Cortex of kidney (tissue), 1 donor: ENCODE results near the gene EEIG2.
"Not testable (repeated sequence)": the region's sequence is repeated elsewhere in the genome, so short reads cannot be mapped to it uniquely, and the experiment has no call there.

ENCODE experiments used
- DNase-seq: peaks from one replicate; lab custom pipeline; 2025; lab: John Stamatoyannopoulos, UW

The EEIG2 gene

GRCh38 chr1:108547493-108547892 lies 12.4 kb upstream of the EEIG2 start:
- DNase-seq = not testable (repeated sequence)

- DNase-seq = no peak
Observed at GRCh38 chr1:108551137-108551862, 8.6 kb upstream of the EEIG2 start.

GRCh38 chr1:108553905-108554304 lies 6.0 kb upstream of the EEIG2 start:
- no peak for DNase-seq

GRCh38 chr1:108554682-108555427 lies 5.0 kb upstream of the EEIG2 start:
- no peak for DNase-seq

- DNase-seq = no peak
Observed at GRCh38 chr1:108556066-108556465, 3.8 kb upstream of the EEIG2 start.

GRCh38 chr1:108556499-108556898 lies 3.4 kb upstream of the EEIG2 start:
- DNase-seq = no peak

- no peak for DNase-seq
Observed at GRCh38 chr1:108557296-108557695, 2.6 kb upstream of the EEIG2 start.

- no peak for DNase-seq
Observed at GRCh38 chr1:108560189-108560873, 431 bp downstream of the EEIG2 start.

- no peak for DNase-seq
Observed at GRCh38 chr1:108560874-108561459, 1.1 kb downstream of the EEIG2 start.

- no peak for DNase-seq
Observed at GRCh38 chr1:108561689-108562326, 1.9 kb downstream of the EEIG2 start.

GRCh38 chr1:108563808-108564207 lies 3.9 kb downstream of the EEIG2 start:
- no peak for DNase-seq

GRCh38 chr1:108565081-108565480 lies 5.2 kb downstream of the EEIG2 start:
- DNase-seq = no peak

- DNase-seq = no peak
Observed at GRCh38 chr1:108565512-108565911, 5.6 kb downstream of the EEIG2 start.

- no peak for DNase-seq
Observed at GRCh38 chr1:108568589-108568988, 8.7 kb downstream of the EEIG2 start.

- DNase-seq = no peak
Observed at GRCh38 chr1:108569097-108569728, 9.3 kb downstream of the EEIG2 start.

- no peak for DNase-seq
Observed at GRCh38 chr1:108570128-108570527, 10.2 kb downstream of the EEIG2 start.

- DNase-seq = no peak
Observed at GRCh38 chr1:108570998-108571401, 11.1 kb downstream of the EEIG2 start.

- DNase-seq = no peak
Observed at GRCh38 chr1:108572182-108572581, 12.3 kb downstream of the EEIG2 start.

- DNase-seq = no peak
Observed at GRCh38 chr1:108573183-108573582, 13.3 kb downstream of the EEIG2 start.

GRCh38 chr1:108574008-108574407 lies 14.1 kb downstream of the EEIG2 start:
- DNase-seq = no peak

- DNase-seq = no peak
Observed at GRCh38 chr1:108575375-108575774, 15.5 kb downstream of the EEIG2 start.
